ENCODE results near the gene RGS5.

RGS5 gene

DNA sequence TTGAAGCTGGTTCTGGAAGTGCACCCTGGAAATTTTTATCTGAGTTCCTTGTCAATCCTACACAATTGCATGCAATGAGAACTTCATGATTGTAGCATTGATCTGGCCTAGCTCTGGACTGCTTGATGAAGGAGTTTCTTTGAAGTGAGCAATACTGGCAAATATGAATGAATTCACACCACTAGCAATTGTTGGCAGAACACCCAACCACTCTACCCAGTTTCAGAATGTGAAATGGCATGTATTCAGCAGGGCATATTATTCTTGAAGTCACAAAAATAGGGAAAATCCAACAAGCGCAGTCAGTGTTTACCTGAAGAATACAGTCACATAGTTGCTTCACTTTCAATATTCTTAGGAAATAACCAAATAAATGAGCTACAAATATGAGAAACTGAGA is 57.3 kb downstream of the RGS5 start:
- DNase-seq (ENCODE audit: low read depth, low spot score) = no peak

GRCh38 chr1:163144418-163144817 is 58.3 kb downstream of the RGS5 start:
- no peak for DNase-seq (ENCODE audit: low read depth, low spot score)

DNA sequence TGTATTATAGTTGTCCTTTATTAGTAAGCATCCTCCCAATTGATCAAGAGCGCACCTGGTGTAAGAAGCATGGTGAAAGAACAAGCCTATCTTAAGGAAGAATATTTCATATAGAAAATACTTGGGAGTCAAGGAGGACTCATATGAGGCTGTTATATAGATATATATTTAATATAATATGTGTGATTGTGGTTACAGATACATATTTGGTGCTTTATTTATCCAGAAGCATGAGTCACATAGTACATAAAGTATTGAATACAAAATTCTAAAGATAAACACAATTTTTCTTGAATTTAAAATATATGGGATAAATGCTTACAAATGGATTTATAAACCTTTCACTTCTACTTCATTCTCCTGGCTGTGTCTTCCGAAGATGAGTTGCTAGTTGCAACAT is 60.6 kb downstream of the RGS5 start:
- DNase-seq (ENCODE audit: low read depth, low spot score) = no peak

DNA sequence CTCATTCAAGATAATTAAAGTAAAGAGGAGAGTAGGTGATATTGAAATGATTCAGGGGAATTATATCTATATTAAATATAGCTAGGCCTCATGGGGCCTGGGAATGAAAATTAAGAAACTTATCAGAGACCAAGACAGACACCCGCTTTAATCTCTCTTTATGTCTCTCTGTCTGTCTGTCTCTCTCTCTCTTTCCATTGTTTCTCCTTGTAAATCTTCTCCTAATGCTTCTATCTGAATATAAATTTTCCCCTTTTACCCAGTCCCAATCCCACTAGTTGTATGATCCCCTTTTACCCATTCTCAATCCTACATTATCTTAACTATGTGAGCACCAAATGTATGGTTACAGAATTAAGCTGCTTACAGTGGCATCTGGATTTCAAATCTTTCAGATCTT is 61.2 kb downstream of the RGS5 start:
- no peak for DNase-seq (ENCODE audit: low read depth, low spot score)

- no peak for DNase-seq (ENCODE audit: low read depth, low spot score)
These were observed 65.0 kb downstream of the RGS5 start for GRCh38 chr1:163137556-163138265.

- peak; percentile 38 for DNase-seq (ENCODE audit: low read depth, low spot score)
These were observed 70.7 kb downstream of the RGS5 start for GRCh38 chr1:163131981-163132380.

DNA sequence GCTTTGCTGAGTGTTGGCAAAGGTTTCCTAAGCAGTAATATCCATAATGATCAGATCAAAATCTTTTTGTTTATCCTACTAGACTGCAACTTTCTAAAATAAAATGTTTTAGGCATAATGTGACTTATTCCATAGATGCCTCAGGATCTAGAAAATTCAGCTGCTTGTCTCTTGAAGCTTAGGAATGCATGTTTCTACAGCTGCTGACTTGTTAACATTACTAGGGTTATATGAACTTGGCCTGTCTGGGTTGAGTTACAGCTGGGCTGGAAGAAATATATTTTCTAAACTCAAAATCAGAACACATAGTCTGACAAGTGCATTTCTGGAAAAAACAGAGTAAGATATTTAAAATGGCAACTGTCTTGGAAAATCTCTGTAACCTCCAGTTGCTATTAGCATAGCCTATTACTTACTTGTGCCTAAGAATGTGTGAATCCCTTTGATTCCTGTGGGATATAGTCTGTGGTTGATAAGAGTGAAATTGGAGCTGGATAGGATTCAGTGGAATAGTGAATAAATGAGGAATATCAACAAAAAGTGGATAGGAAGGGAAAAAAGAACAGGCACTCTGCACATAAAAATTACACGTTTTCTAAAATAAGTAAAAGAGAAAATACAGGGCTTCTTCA is 72.4 kb downstream of the RGS5 start:
- no peak for DNase-seq (ENCODE audit: low read depth, low spot score)

- DNase-seq (ENCODE audit: low read depth, low spot score) = no peak
These were observed 74.4 kb downstream of the RGS5 start for GRCh38 chr1:163128282-163128681.

DNA sequence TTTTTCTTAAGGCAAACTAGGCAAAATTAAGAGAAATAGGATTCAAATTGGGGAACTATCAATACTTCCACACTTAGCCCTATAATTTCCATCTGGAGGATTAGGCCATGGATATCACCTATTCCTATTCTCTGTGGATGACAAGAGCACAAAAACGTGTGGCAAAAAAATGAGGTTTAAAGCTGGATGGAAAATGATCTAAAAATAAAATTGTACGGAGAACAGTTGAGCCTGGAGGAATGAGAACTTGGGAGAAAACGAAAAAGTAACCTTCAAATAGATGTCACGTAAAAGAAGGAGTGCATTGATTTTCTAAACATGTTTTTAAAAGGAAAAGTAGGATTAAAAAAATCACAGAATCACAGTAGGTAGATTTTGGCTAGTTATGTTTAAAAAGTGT is 77.9 kb downstream of the RGS5 start:
- no peak for DNase-seq (ENCODE audit: low read depth, low spot score)

- no peak for DNase-seq (ENCODE audit: low read depth, low spot score)
These were observed 82.3 kb downstream of the RGS5 start for GRCh38 chr1:163120372-163120771.

GRCh38 chr1:163119707-163120106 is 83.0 kb downstream of the RGS5 start:
- DNase-seq (ENCODE audit: low read depth, low spot score) = no peak

DNA sequence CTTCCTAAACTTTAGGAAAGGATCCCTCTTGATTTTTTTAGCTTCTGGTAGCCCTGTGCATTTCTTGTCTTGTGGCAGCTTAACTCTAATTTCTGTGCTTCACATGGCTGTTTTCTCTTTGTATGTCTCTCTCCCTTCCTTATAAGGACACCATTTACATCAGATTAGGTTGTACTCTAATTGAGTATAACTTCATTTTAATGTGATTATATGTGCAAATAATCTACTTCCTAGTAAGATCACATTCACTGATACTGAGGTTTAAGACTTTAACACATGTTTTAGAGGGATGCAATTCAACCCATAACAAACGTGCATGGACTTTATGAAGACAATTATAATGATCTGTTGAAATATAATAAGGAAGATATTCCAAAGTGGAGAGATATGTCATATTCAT is 86.8 kb downstream of the RGS5 start:
- no peak for DNase-seq (ENCODE audit: low read depth, low spot score)

- no peak for DNase-seq (ENCODE audit: low read depth, low spot score)
These were observed 95.1 kb downstream of the RGS5 start for GRCh38 chr1:163107655-163108054.

DNA sequence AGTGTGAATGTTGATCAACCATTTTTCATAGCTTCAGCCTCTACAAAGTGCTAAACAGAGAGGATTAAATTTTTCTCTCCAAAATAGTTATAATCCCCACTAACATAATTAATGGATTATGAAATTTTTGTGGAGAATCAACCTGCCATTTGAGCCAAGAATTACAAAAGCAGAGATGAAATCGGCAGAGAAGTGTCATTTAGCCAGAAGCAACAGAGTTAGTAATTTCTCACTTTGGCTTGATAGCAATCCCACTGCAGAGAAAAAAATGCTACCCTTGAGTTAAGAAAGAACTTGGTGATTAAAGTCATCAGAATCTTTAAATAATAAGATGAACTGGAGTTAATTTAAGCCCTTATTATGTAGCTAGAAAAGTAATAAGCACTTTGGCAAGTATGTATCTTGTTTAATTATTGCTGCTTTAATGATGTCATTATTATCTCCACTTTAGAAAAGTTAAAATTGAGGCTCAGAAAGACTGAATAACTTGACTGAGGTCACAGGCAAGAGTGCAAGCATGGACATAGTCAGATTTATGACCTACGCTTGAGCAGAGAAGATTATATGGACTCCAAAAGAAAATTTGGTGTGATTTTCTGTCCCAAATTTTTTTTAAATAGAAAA is 96.2 kb downstream of the RGS5 start:
- DNase-seq (ENCODE audit: low read depth, low spot score) = no peak

- DNase-seq (ENCODE audit: low read depth, low spot score) = no peak
These were observed 98.2 kb downstream of the RGS5 start for GRCh38 chr1:163104385-163105099.

DNA sequence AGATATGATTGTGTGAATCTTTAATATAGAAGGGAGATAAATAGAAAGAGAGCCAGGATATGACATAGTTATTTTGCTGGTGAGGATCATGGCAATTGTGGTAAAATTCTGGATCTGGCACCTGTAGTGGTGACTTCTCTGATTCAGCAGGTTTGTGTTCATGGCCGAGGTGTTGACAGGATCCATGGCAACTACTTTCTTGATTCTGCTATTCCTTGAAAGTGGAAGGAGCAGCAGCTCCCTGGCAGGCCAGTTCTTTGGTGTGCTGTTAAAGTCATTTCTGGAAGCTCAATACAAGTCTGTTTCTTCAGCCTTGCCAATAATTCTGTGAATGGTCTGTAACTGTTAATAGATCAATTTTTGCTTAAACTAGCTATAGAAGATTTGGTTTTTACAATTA is 100.1 kb downstream of the RGS5 start:
- no peak for DNase-seq (ENCODE audit: low read depth, low spot score)

DNA sequence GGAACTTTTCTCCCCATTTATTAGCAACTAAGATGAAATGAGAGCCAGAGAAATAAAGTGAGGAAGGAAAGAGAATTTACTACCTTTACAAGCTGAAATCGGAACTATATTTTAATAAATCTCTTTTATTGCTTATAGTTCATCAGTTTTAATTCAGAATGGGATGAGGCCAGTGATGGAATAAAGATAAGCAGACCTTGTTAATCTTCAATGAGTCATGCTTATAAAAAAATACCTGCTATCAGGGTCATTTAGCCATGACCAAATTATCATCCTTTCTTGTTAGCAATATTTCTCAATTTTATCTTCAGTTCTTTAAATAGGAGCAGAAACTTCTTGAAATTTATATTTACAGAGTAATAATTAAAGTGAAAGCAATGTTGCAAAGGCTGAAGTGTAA is 107.5 kb downstream of the RGS5 start:
- DNase-seq (ENCODE audit: low read depth, low spot score) = no peak

GRCh38 chr1:163094589-163094988 is 108.1 kb downstream of the RGS5 start:
- DNase-seq (ENCODE audit: low read depth, low spot score) = no peak

DNA sequence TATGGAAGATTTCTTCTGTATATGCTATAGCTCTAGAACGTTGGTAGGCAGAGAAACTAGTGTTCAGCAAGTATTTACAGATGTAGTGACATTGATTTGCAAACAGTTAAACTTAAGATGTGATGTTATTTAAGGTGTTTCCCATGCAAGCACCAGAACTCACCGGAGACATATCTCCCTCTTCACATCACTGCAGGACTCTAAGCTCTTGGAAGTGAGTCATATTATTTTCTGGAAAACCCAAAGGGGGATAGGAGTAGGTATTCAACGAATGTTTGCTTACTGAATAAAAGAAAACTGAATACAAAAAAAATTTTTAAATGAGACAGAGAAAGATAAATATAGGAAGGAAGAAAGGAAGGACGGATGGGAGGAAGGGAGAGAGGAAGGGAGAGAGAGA is 108.5 kb downstream of the RGS5 start:
- DNase-seq (ENCODE audit: low read depth, low spot score) = no peak

DNA sequence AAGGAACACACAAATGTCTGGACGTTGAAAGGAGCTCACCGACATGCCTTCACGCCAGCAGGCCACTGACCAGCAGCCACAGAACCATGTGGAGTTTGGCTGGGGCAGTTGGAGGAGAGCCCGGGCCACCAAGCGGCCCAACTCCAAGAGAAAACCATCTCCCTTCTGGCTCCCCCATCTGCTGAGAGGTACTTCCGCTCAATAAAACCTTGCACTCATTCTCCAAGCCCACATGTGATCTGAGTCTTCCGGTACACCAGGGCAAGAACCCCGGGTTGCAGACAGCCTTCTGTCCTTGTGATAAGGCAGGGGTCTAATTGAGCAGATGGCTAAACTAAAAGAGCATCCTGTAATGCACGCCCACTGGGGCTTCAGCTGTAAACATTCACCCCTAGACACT is 109.1 kb downstream of the RGS5 start:
- no peak for DNase-seq (ENCODE audit: low read depth, low spot score)

- DNase-seq (ENCODE audit: low read depth, low spot score) = no peak
These were observed 109.5 kb downstream of the RGS5 start for GRCh38 chr1:163093169-163093568.
